IPS-15b (cell line): ENCODE measurements around the gene PDE4DIP.
A peak's percentile ranks its signal among the peaks of the same experiment; 100 is the strongest.
"Not testable (repeated sequence)": the region's sequence is repeated elsewhere in the genome, so short reads cannot be mapped to it uniquely, and the experiment has no call there.

ENCODE experiments used
- H3K27me3 ChIP-seq: one replicate; pipeline ENCODE4 v1.6.1; 2013; ENCODE audit warnings: low read length; ENCODE audit not compliant: control insufficient read depth, insufficient read depth
- H3K36me3 ChIP-seq: one replicate; pipeline ENCODE4 v1.6.1; 2013; ENCODE audit warnings: low read length; ENCODE audit not compliant: control insufficient read depth, insufficient read depth
- H3K4me1 ChIP-seq: one replicate; pipeline ENCODE4 v1.6.1; 2013; ENCODE audit warnings: mild to moderate bottlenecking, low read length; ENCODE audit not compliant: control insufficient read depth, insufficient read depth
- H3K4me3 ChIP-seq: one replicate; pipeline ENCODE4 v1.5.1; 2013; ENCODE audit warnings: low read depth, low read length
- H3K9ac ChIP-seq: one replicate; pipeline ENCODE4 v1.6.1; 2013; ENCODE audit warnings: low read depth, mild to moderate bottlenecking, low read length
- H3K9me3 ChIP-seq: one replicate; pipeline ENCODE4 v1.6.1; 2013; ENCODE audit warnings: mild to moderate bottlenecking, low read length; ENCODE audit not compliant: control insufficient read depth, insufficient read depth

PDE4DIP gene

GRCh38 chr1:148945130-148945529, 100.9 kb downstream of the PDE4DIP start:
- not testable (repeated sequence) for H3K27me3 ChIP-seq, H3K4me3 ChIP-seq, H3K36me3 ChIP-seq, H3K9ac ChIP-seq, H3K4me1 ChIP-seq, H3K9me3 ChIP-seq

GRCh38 chr1:148948768-148949167, 104.5 kb downstream of the PDE4DIP start:
- H3K4me1 ChIP-seq, H3K36me3 ChIP-seq, H3K27me3 ChIP-seq, H3K9ac ChIP-seq, H3K9me3 ChIP-seq, H3K4me3 ChIP-seq: not testable (repeated sequence)

GRCh38 chr1:148951336-148952227, 107.4 kb downstream of the PDE4DIP start:
- peak overlapping the region; percentile 52 for H3K4me3 ChIP-seq
- not testable (repeated sequence) for H3K27me3 ChIP-seq, H3K4me1 ChIP-seq, H3K36me3 ChIP-seq, H3K9me3 ChIP-seq
- peak overlapping the region; percentile 3 for H3K9ac ChIP-seq

- H3K36me3 ChIP-seq, H3K4me1 ChIP-seq, H3K9me3 ChIP-seq, H3K9ac ChIP-seq, H3K27me3 ChIP-seq: not testable (repeated sequence)
- peak overlapping the region; percentile 72 for H3K4me3 ChIP-seq
Observed at GRCh38 chr1:148952253-148952937, 108.2 kb downstream of the PDE4DIP start.

GRCh38 chr1:148952938-148953616, 108.8 kb downstream of the PDE4DIP start:
- H3K9ac ChIP-seq, result not testable (repeated sequence)

GRCh38 chr1:148953730-148954129, 109.5 kb downstream of the PDE4DIP start:
- not testable (repeated sequence) for H3K36me3 ChIP-seq, H3K4me1 ChIP-seq, H3K27me3 ChIP-seq, H3K9me3 ChIP-seq, H3K9ac ChIP-seq
- peak overlapping the region; percentile 22 for H3K4me3 ChIP-seq

More at GRCh38 chr1:148952938-148953616, 108.8 kb downstream of the PDE4DIP start:
- H3K9me3 ChIP-seq, H3K4me1 ChIP-seq, H3K27me3 ChIP-seq, H3K36me3 ChIP-seq: not testable (repeated sequence)
- H3K4me3 ChIP-seq, result peak overlapping the region; percentile 72

- H3K36me3 ChIP-seq, H3K9ac ChIP-seq, H3K4me3 ChIP-seq, H3K9me3 ChIP-seq, H3K4me1 ChIP-seq, H3K27me3 ChIP-seq: not testable (repeated sequence)
Observed at GRCh38 chr1:148958343-148958742, 114.1 kb downstream of the PDE4DIP start.

GRCh38 chr1:148960212-148961000, 116.2 kb downstream of the PDE4DIP start:
- H3K27me3 ChIP-seq, H3K9me3 ChIP-seq, H3K9ac ChIP-seq, H3K4me1 ChIP-seq, H3K4me3 ChIP-seq, H3K36me3 ChIP-seq: not testable (repeated sequence)

GRCh38 chr1:148962127-148962857, 118.1 kb downstream of the PDE4DIP start:
- not testable (repeated sequence) for H3K36me3 ChIP-seq, H3K9ac ChIP-seq, H3K27me3 ChIP-seq, H3K4me1 ChIP-seq, H3K9me3 ChIP-seq, H3K4me3 ChIP-seq

GRCh38 chr1:148966084-148966483, 121.9 kb downstream of the PDE4DIP start:
- H3K27me3 ChIP-seq, H3K9me3 ChIP-seq, H3K4me1 ChIP-seq, H3K36me3 ChIP-seq, H3K4me3 ChIP-seq, H3K9ac ChIP-seq: not testable (repeated sequence)

GRCh38 chr1:148967580-148967979, 123.4 kb downstream of the PDE4DIP start:
- not testable (repeated sequence) for H3K4me1 ChIP-seq, H3K27me3 ChIP-seq, H3K9me3 ChIP-seq, H3K9ac ChIP-seq, H3K4me3 ChIP-seq, H3K36me3 ChIP-seq
